HepG2 (cell line): Measurements from ENCODE around the gene ABHD2. TPM values are rescaled to one million over a fixed set of nuclear protein-coding genes. Genes with fewer than 3 reads are reported as not detected.

Source experiments
- ATAC-seq: fragments of 200-7000 bp; cut with Tn5 transposase; 3 replicates; pipeline ENCODE4 v1.9.1; 2020; ENCODE audit warnings: mild to moderate bottlenecking, moderate library complexity
- BruUV-seq: library from RNA; stranded (reverse); fragments of 400-500 nt; replicated peaks from 2 replicates; lab custom pipeline; 2021; lab: Mats Ljungman, UMichigan
- CTCF ChIA-PET: fragments of 300-600 bp; formaldehyde crosslinking; extraction: SDS; loops from one replicate; lab custom pipeline; 2021; ENCODE audit warnings: low total read pairs, inconsistent platforms, low intra/inter-chr PET ratio; lab: Yijun Ruan, JAX
- POLR2A ChIA-PET: fragments of 350-600 bp; sonication (Branson Sonifier 250); formaldehyde crosslinking; loops from one replicate; lab custom pipeline; 2020; ENCODE audit warnings: antibody characterized with exemption, inconsistent platforms; lab: Yijun Ruan, JAX
- DNase-seq: peaks from one replicate; pipeline ENCODE4 v3.0.0-alpha.2; 2015; ENCODE audit warnings: low spot score
- FAIRE-seq: peaks from 3 replicates; lab custom pipeline; 2011; peaks lifted over from hg19 to GRCh38; lab: Jason Lieb, UNC
- H2AFZ ChIP-seq: one replicate; pipeline ENCODE4 v1.6.1; 2011; ENCODE audit warnings: low read length, inconsistent platforms
- H3K27ac ChIP-seq: fragments of 300-600 bp; 3 replicates; pipeline ENCODE4 v1.8.0; 2011; ENCODE audit warnings: mixed run types, mild to moderate bottlenecking, mixed read lengths, low read length, inconsistent platforms; ENCODE audit not compliant: insufficient read depth; ENCODE audit errors: extremely low read length
- H3K27me3 ChIP-seq, 2 experiments: fragments of 200-600 bp in 1 of 2; 2 replicates in 1 of 2; 3 replicates in 1 of 2; pipeline versions ENCODE4 v1.6.0 to v1.8.0; 2011; ENCODE audit warnings: low read length in 2 of 2, mild to moderate bottlenecking in 2 of 2, moderate library complexity in 2 of 2, inconsistent platforms in 1 of 2; ENCODE audit not compliant: insufficient read depth in 2 of 2, control insufficient read depth in 1 of 2
- H3K36me3 ChIP-seq, 2 experiments: fragments of 200-600 bp in 1 of 2; replicated peaks in 1 of 2; 2 replicates in 1 of 2; 3 replicates in 1 of 2; pipeline versions ENCODE4 v1.5.1 to v1.8.0; 2011; ENCODE audit warnings: low read length in 2 of 2, inconsistent platforms in 1 of 2; ENCODE audit not compliant: insufficient read depth in 2 of 2, control insufficient read depth in 1 of 2
- H3K4me1 ChIP-seq: 2 replicates; pipeline ENCODE4 v1.5.1; 2012; ENCODE audit warnings: low read length, inconsistent platforms; ENCODE audit not compliant: insufficient read depth
- H3K4me2 ChIP-seq: 2 replicates; pipeline ENCODE4 v1.6.0; 2011; ENCODE audit warnings: low read depth, low read length, inconsistent platforms
- H3K4me3 ChIP-seq, 3 experiments: fragments of 200-600 bp in 1 of 3; sonication (generic), shearing (Covaris generic) in 1 of 3; replicated peaks in 1 of 3; 2 replicates each; pipeline ENCODE4 v1.5.1; 2011 to 2016; ENCODE audit warnings: low read length in 3 of 3, inconsistent platforms in 2 of 3, low read depth in 2 of 3, mild to moderate bottlenecking in 2 of 3, control low read depth in 1 of 3, mixed read lengths in 1 of 3; ENCODE audit not compliant: insufficient read depth in 1 of 3
- H3K79me2 ChIP-seq: one replicate; pipeline ENCODE4 v1.6.1; 2011; ENCODE audit warnings: low read length, inconsistent platforms; ENCODE audit not compliant: insufficient read depth
- H3K9ac ChIP-seq: 2 replicates; pipeline ENCODE4 v1.6.0; 2011; ENCODE audit warnings: mild to moderate bottlenecking, low read depth, low read length, inconsistent platforms; ENCODE audit not compliant: insufficient read depth
- H3K9me3 ChIP-seq: 2 replicates; pipeline ENCODE4 v1.5.1; 2012; ENCODE audit warnings: mild to moderate bottlenecking, low read length
- H4K20me1 ChIP-seq: 2 replicates; pipeline ENCODE4 v1.6.0; 2011; ENCODE audit warnings: inconsistent platforms, mild to moderate bottlenecking, low read length, moderate library complexity; ENCODE audit not compliant: insufficient read depth
- MAFK ChIP-seq, 2 experiments: IDR thresholded peaks in 1 of 2; conservative IDR thresholded peaks in 1 of 2; 2 replicates each; pipeline ENCODE4 v1.6.1; 2011; ENCODE audit warnings: improper control_type of control experiment in 2 of 2, low read length in 2 of 2
- ZNF589 ChIP-seq: sonication (generic); formaldehyde crosslinking; conservative IDR thresholded peaks from 2 replicates; pipeline ENCODE4 v1.8.0; 2022; ENCODE audit warnings: mild to moderate bottlenecking, moderate library complexity, missing genetic modification reagents
- ZNF646 ChIP-seq: sonication (generic); formaldehyde crosslinking; IDR thresholded peaks from 2 replicates; pipeline ENCODE4 v1.9.0; 2021; ENCODE audit warnings: mild to moderate bottlenecking, missing genetic modification reagents
- WGBS: methylation state at CpG from one replicate; pipeline ENCODE4 v1.1.6; 2017; ENCODE audit warnings: low lambda C conversion rate; 5-methylcytosine and 5-hydroxymethylcytosine counted together
- in situ Hi-C: cut with HindIII; loops from 2 replicates; pipeline ENCODE4 v1.10.0; 2017; ENCODE audit warnings: low pct_unique_long_range_greater_than_20kb; ENCODE audit not compliant: extremely low pct_ligation_motif_present
- intact Hi-C: fragments of 100-400 bp; cut with micrococcal nuclease; formaldehyde crosslinking; loops from one replicate; pipeline ENCODE4 v1.10.0; 2022; ENCODE audit not compliant: unreplicated experiment
- polyA plus RNA-seq, 8 experiments: library from polyadenylated mRNA; depleted of rRNA in 3 of 8; stranded (reverse) in 7 of 8; unstranded in 1 of 8; fragments of >200 nt; fragmentation: Illumina TruSeq in 4 of 8; extraction: Trizol in 4 of 8; gene quantifications; 2 replicates each; pipeline versions ENCODE4 v1.2.1 to v1.2.3, GENCODE V29; 2011 to 2016; ENCODE audit warnings: low read depth in 4 of 8, missing spikeins in 1 of 8, mixed read lengths in 1 of 8; ENCODE audit not compliant: insufficient read depth in 1 of 8
- total RNA-seq, 5 experiments: library from RNA; depleted of rRNA; stranded (reverse); fragments of >200 nt; fragmentation: Illumina TruSeq; extraction: Trizol; gene quantifications; 2 replicates each; pipeline ENCODE4 v1.2.3, GENCODE V29; 2016; ENCODE audit warnings: low read depth in 1 of 5

The ABHD2 gene
- total and polyA plus RNA-seq, 2 of the 13 experiments (the other 11 are each of a cell fraction or from before 2014, with no cell fraction given): 14.8 to 22.4 TPM

DNA sequence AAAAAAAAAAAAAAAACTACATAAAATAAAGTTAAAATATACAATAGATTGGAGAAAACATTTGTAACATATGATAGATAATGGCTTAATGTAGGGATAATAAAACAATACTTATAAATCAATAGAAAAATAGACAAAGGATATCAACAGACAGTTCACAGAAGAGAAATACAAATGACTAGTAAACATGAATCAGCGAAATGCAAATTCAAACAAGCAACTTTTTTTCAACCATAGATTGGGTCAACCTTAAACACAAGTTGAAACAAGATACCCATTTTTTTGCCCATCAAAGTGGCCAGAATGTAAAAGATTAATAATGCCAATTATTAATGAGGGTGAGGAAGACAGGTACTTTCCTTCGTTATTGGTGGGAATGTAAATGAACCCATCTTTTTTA lies 59.9 kb downstream of the ABHD2 start:
- FAIRE-seq: no peak
- Histone ChIP-seq H3K4me2 (no peak overlapping the region), H2AFZ (no peak overlapping the region), H3K4me3 (no peak overlapping the region), H3K9me3 (no peaks in the 10 kb centered on the region), H4K20me1 (no peaks in the 10 kb centered on the region), H3K79me2 (no peaks in the 10 kb centered on the region), H3K36me3 (peaks cover 7 to 23% of the 10 kb centered on the region in 2 experiments), H3K9ac (no peak overlapping the region), H3K27ac (no peak overlapping the region)
- intact Hi-C loops: no loop called here
- CTCF ChIA-PET: no interaction called here
- no TSS peak for BruUV-seq
- TF ChIP-seq MAFK (conservative IDR thresholded peaks at IDR 0.05 in 1 of 2, IDR thresholded peaks at IDR 0.05 in 1 of 2; ENCODE audit: low read length in 2 of 2) (peak in 1 of 2 experiments; percentile 20; a peak in 3 of 4 replicates), ZNF646 (no peak), ZNF589 (no peak)
- TF ChIP-seq, all 625 proteins: peak for 1
- ATAC-seq (no peak), DNase-seq (no peak)
- Histone ChIP-seq H3K4me1 (peaks cover 23% of the 10 kb centered on the region), H3K27me3 (no peaks in the 10 kb centered on the region)
- WGBS: 99% methylated on average over 2 of the region's 2 CpGs
- in situ Hi-C loops: no loop called here
- POLR2A ChIA-PET: no interaction called here
